Thoracic aorta (tissue), 2 donors: ENCODE results near the gene TIGD6. TPM values are rescaled to one million over a fixed set of nuclear protein-coding genes. Genes with fewer than 3 reads are reported as not detected.

ENCODE experiments used
- ATAC-seq: fragments of 150-250 bp; one replicate; pipeline ENCODE4 v1.8.0; 2017; ENCODE audit warnings: low read depth; ENCODE audit not compliant: insufficient number of reproducible peaks, low FRiP score
- DNase-seq: peaks from one replicate; pipeline ENCODE4 v3.0.0-alpha.2; 2020; ENCODE audit warnings: low spot score
- H3K27ac ChIP-seq, 2 donors: fragments of 200-600 bp; sonication (generic); 1 replicate in 1 of 2; 2 replicates in 1 of 2; pipeline ENCODE4 v1.5.1; 2016; ENCODE audit warnings: mild to moderate bottlenecking in 2 of 2, moderate library complexity in 2 of 2
- H3K27me3 ChIP-seq: fragments of 200-600 bp; sonication (generic); replicated peaks from 2 replicates; pipeline ENCODE4 v1.6.0; 2016; ENCODE audit warnings: mild to moderate bottlenecking; ENCODE audit not compliant: insufficient read depth
- H3K36me3 ChIP-seq: fragments of 200-600 bp; sonication (generic); one replicate; pipeline ENCODE4 v1.5.1; 2016
- H3K4me1 ChIP-seq, 2 donors: fragments of 200-600 bp; sonication (generic); 1 replicate in 1 of 2; 2 replicates in 1 of 2; pipeline versions ENCODE4 v1.5.1 to v1.6.0; 2016; ENCODE audit warnings: low read depth in 2 of 2, mild to moderate bottlenecking in 1 of 2; ENCODE audit not compliant: control insufficient read depth in 1 of 2
- H3K4me3 ChIP-seq: fragments of 200-600 bp; sonication (generic); 2 replicates; pipeline ENCODE4 v1.5.1; 2016; ENCODE audit warnings: mild to moderate bottlenecking
- H3K9me3 ChIP-seq: fragments of 200-600 bp; sonication (generic); 2 replicates; pipeline ENCODE4 v1.5.1; 2016
- total RNA-seq, 2 donors: library from RNA; depleted of rRNA; stranded (reverse); fragments of >200 nt; gene quantifications; one replicate each; pipeline versions ENCODE4 v1.1.0 to v1.2.3, GENCODE V29; 2016
- TF ChIP-seq, protein P1 (sequence below): fragments of 200-600 bp; sonication (generic); IDR thresholded peaks from one replicate; pipeline ENCODE4 v1.5.1; 2019; ENCODE audit warnings: antibody characterized with exemption

Gene TIGD6
- total RNA-seq, 2 donors from 2014 or later, result 3.4 to 10.0 TPM

- Histone ChIP-seq H3K27ac (no peak overlapping the region), H3K9me3 (no peaks in the 10 kb centered on the region), H3K36me3 (peaks cover 21% of the 10 kb centered on the region), H3K4me3 (no peak overlapping the region), H3K4me1 (peaks cover 7 to 12% of the 10 kb centered on the region in 2 donors), H3K27me3 (no peaks in the 10 kb centered on the region)
- no peak for DNase-seq
- no peak for ATAC-seq
- TF ChIP-seq, protein P1, sequence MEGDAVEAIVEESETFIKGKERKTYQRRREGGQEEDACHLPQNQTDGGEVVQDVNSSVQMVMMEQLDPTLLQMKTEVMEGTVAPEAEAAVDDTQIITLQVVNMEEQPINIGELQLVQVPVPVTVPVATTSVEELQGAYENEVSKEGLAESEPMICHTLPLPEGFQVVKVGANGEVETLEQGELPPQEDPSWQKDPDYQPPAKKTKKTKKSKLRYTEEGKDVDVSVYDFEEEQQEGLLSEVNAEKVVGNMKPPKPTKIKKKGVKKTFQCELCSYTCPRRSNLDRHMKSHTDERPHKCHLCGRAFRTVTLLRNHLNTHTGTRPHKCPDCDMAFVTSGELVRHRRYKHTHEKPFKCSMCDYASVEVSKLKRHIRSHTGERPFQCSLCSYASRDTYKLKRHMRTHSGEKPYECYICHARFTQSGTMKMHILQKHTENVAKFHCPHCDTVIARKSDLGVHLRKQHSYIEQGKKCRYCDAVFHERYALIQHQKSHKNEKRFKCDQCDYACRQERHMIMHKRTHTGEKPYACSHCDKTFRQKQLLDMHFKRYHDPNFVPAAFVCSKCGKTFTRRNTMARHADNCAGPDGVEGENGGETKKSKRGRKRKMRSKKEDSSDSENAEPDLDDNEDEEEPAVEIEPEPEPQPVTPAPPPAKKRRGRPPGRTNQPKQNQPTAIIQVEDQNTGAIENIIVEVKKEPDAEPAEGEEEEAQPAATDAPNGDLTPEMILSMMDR, result no peak
These were observed 6.6 kb upstream of the TIGD6 start for GRCh38 chr5:150007050-150007449.

- DNase-seq (no peak), ATAC-seq (no peak)
- TF ChIP-seq, protein P1, result no peak
- Histone ChIP-seq H3K27ac (no peak overlapping the region), H3K4me1 (peaks cover 7 to 19% of the 10 kb centered on the region in 2 donors), H3K4me3 (no peak overlapping the region), H3K27me3 (no peaks in the 10 kb centered on the region), H3K36me3 (peaks cover 19% of the 10 kb centered on the region), H3K9me3 (no peaks in the 10 kb centered on the region)
These were observed 5.9 kb upstream of the TIGD6 start for GRCh38 chr5:150006318-150006717.

DNA sequence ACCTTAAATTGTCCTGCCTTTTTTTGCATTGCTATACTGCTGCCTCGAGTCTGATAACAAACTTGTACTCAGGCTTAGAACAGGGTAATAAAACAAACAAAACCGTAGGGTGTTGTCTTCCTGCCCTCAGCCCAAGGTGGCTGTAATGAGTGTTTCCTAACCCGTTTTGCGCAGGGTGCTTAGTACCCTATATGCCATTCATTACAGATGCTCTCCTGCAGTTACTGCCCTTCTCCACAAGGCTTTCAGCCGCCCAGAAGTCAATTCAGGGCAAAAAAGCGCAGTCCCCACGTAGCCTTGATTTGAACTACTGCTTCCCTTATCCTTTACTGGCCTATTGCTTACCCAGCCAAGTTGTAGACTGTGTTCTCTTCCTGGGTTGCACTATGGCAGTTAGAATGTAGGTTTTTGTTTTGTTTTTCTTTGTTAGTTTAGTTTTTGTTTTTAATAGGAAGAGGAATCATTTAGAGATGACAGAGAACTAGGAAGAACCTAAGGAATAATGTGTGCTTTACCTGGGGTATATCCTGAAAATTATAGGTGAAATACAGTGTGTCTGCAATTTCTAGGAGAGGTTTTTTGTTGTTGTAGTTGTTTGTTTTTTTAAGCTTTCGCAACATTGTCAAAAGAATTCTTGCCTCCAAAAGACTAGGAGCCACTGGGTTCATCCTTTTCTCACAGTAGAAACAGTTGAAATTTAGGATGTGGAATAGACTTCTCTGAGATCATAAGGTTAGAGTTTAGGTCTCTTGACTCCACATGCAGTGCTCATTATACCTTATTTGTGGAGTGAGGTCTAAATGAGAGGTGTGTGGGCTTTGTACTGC, 1.4 kb upstream of the TIGD6 start:
- peaks cover 7 to 33% of the 10 kb centered on the region in 2 donors for H3K4me1 ChIP-seq
- no peaks in the 10 kb centered on the region for H3K27me3 ChIP-seq
- H3K27ac ChIP-seq, result peak overlapping the region; percentile 85 to 86
- H3K36me3 ChIP-seq, result peaks cover 9% of the 10 kb centered on the region
- DNase-seq (no peak), ATAC-seq (peak; percentile 64)
- peak overlapping the region; percentile 85 for H3K4me3 ChIP-seq
- H3K9me3 ChIP-seq, result no peaks in the 10 kb centered on the region
- TF ChIP-seq, protein P1, result peak; percentile 74

- no peaks in the 10 kb centered on the region for H3K27me3 ChIP-seq
- TF ChIP-seq, protein P1, result no peak
- peaks cover 7 to 33% of the 10 kb centered on the region in 2 donors for H3K4me1 ChIP-seq
- peak overlapping the region; percentile 85 for H3K4me3 ChIP-seq
- no peaks in the 10 kb centered on the region for H3K9me3 ChIP-seq
- H3K36me3 ChIP-seq, result peaks cover 6% of the 10 kb centered on the region
- peak overlapping the region; percentile 85 to 86 for H3K27ac ChIP-seq
- ATAC-seq (no peak), DNase-seq (no peak)
These were observed 671 bp upstream of the TIGD6 start for GRCh38 chr5:150000990-150001659.

DNA sequence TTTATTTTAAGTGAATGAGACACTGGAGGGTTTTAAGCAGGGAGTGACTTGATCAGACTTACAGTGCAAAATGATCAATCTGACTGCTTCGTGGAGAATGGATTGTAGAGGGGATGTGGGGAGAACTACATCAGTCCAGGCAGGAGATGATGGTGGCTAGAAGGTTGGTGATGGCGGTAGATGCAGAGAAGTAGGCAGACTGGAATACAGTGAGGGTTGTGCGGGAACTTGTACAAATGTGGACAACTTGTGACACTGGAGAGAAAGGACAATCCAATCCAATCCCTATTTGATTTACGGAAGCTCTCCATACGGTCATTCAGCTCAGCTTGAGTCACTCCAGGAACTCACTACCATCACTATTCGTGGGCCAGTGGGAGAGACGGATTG, 593 bp downstream of the TIGD6 start:
- ATAC-seq (peak; percentile 6), DNase-seq (no peak)
- Histone ChIP-seq H3K36me3 (peaks cover 3% of the 10 kb centered on the region), H3K4me3 (peak overlapping the region; percentile 85), H3K27ac (peak overlapping the region; percentile 85 to 86), H3K9me3 (no peaks in the 10 kb centered on the region), H3K27me3 (no peaks in the 10 kb centered on the region), H3K4me1 (peaks cover 8 to 44% of the 10 kb centered on the region in 2 donors)
- TF ChIP-seq, protein P1, result no peak
